K562 (cell line): ENCODE data around the gene FSTL4. TPM values are rescaled to one million over a fixed set of nuclear protein-coding genes. Genes with fewer than 3 reads are reported as not detected.

ENCODE experiments used
- ATAC-seq: fragments of 200-7000 bp; cut with Tn5 transposase; 3 replicates; pipeline ENCODE4 v1.9.1; 2020; ENCODE audit warnings: moderate library complexity
- BruUV-seq: library from RNA; stranded (reverse); fragments of 400-500 nt; replicated peaks from 2 replicates; lab custom pipeline; 2021; lab: Mats Ljungman, UMichigan
- CTCF ChIA-PET: fragments of 300-600 bp; formaldehyde crosslinking; extraction: SDS; loops from one replicate; lab custom pipeline; 2021; ENCODE audit warnings: low intra/inter-chr PET ratio; lab: Yijun Ruan, JAX
- POLR2A ChIA-PET: fragments of 300-600, 350-650 bp; sonication (Branson Sonifier 250); formaldehyde crosslinking; extraction: SDS; loops from one replicate; lab custom pipeline; 2021; ENCODE audit warnings: antibody characterized with exemption, inconsistent platforms; lab: Yijun Ruan, JAX
- DNase-seq, 4 experiments: peaks; one replicate each; pipeline versions ENCODE4 v3.0.0 to v3.0.0-alpha.2; 2011 to 2018; ENCODE audit warnings: low spot score in 3 of 4, mixed read lengths in 3 of 4; ENCODE audit errors: extremely low read depth in 1 of 4
- FAIRE-seq: peaks from 2 replicates; lab custom pipeline; 2011; peaks lifted over from hg19 to GRCh38; lab: Jason Lieb, UNC
- H2AFZ ChIP-seq: 2 replicates; pipeline ENCODE4 v1.6.0; 2011; ENCODE audit warnings: low read depth, low read length, control low read depth, inconsistent platforms
- H3K27ac ChIP-seq: fragments of 200-600 bp; 3 replicates; pipeline ENCODE4 v1.8.0; 2011; ENCODE audit warnings: low read depth, mild to moderate bottlenecking, control low read depth, inconsistent platforms, low read length, moderate library complexity, mixed read lengths; ENCODE audit errors: extremely low read depth
- H3K27me3 ChIP-seq, 2 experiments: fragments of 300-600 bp in 1 of 2; 2 replicates in 1 of 2; 3 replicates in 1 of 2; pipeline versions ENCODE4 v1.6.0 to v1.8.0; 2011; ENCODE audit warnings: inconsistent platforms in 2 of 2, low read length in 2 of 2, mild to moderate bottlenecking in 1 of 2, mixed read lengths in 1 of 2, moderate library complexity in 1 of 2; ENCODE audit not compliant: control insufficient read depth in 2 of 2, insufficient read depth in 2 of 2
- H3K36me3 ChIP-seq: fragments of 300-600 bp; 3 replicates; pipeline ENCODE4 v1.8.0; 2011; ENCODE audit warnings: mild to moderate bottlenecking, low read length, inconsistent platforms; ENCODE audit not compliant: control insufficient read depth, insufficient read depth
- H3K4me1 ChIP-seq, 2 experiments: fragments of 200-600 bp in 1 of 2; replicated peaks in 1 of 2; 2 replicates in 1 of 2; 3 replicates in 1 of 2; pipeline versions ENCODE4 v1.5.1 to v1.8.0; 2011; ENCODE audit warnings: inconsistent platforms in 2 of 2, low read length in 2 of 2, mild to moderate bottlenecking in 1 of 2, mixed read lengths in 1 of 2, moderate library complexity in 1 of 2; ENCODE audit not compliant: control insufficient read depth in 2 of 2, insufficient read depth in 2 of 2
- H3K4me2 ChIP-seq: 2 replicates; pipeline ENCODE4 v1.6.1; 2011; ENCODE audit warnings: low read length, control low read depth, inconsistent platforms, mixed read lengths; ENCODE audit not compliant: insufficient read depth
- H3K4me3 ChIP-seq: fragments of 200-600 bp; sonication (generic), shearing (Covaris generic); 2 replicates; pipeline ENCODE4 v1.5.1; 2016; ENCODE audit warnings: control low read depth, inconsistent platforms
- H3K79me2 ChIP-seq: fragments of 200-600 bp; 3 replicates; pipeline ENCODE4 v1.8.0; 2011; ENCODE audit warnings: low read length, inconsistent platforms; ENCODE audit not compliant: control insufficient read depth, insufficient read depth
- H3K9ac ChIP-seq, 2 experiments: 2 replicates each; pipeline versions ENCODE4 v1.6.0 to v1.6.1; 2011; ENCODE audit warnings: low read depth in 2 of 2, low read length in 2 of 2, control low read depth in 1 of 2, inconsistent platforms in 1 of 2, mild to moderate bottlenecking in 1 of 2, mixed read lengths in 1 of 2; ENCODE audit not compliant: insufficient read depth in 1 of 2
- H3K9me1 ChIP-seq: one replicate; pipeline ENCODE4 v1.6.0; 2011; ENCODE audit warnings: inconsistent platforms, mild to moderate bottlenecking, low read length, moderate library complexity; ENCODE audit not compliant: control insufficient read depth, insufficient read depth
- H3K9me3 ChIP-seq: replicated peaks from 2 replicates; pipeline ENCODE4 v1.5.1; 2011; ENCODE audit warnings: low read depth, low read length, inconsistent platforms; ENCODE audit not compliant: control insufficient read depth, insufficient read depth
- H4K20me1 ChIP-seq: replicated peaks from 2 replicates; pipeline ENCODE4 v1.6.1; 2011; ENCODE audit warnings: low read length, inconsistent platforms, mixed read lengths; ENCODE audit not compliant: control insufficient read depth, insufficient read depth
- CBX5 ChIP-seq: IDR thresholded peaks from 2 replicates; pipeline ENCODE4 v1.6.1; 2014; ENCODE audit warnings: low read depth, borderline replicate concordance
- EGR1 ChIP-seq: fragments of 450-650 bp; conservative IDR thresholded peaks from 2 replicates; pipeline ENCODE4 v1.6.1; 2017; ENCODE audit warnings: mild to moderate bottlenecking
- PHTF2 ChIP-seq: fragments of 250-450 bp; sonication (Bioruptor Pico); IDR thresholded peaks from 2 replicates; pipeline ENCODE4 v1.5.0; 2021; ENCODE audit warnings: mild to moderate bottlenecking
- PTBP1 ChIP-seq: fragments of 200-400 bp; formaldehyde crosslinking; IDR thresholded peaks from 2 replicates; pipeline ENCODE4 v1.6.1; 2017; ENCODE audit warnings: low read depth, low read length
- SIN3A ChIP-seq, 2 experiments: fragments of 150-350 bp in 1 of 2; IDR thresholded peaks; 2 replicates each; pipeline ENCODE4 v1.6.1; 2011 to 2016; ENCODE audit warnings: borderline replicate concordance in 2 of 2, low read depth in 2 of 2, low read length in 2 of 2, mild to moderate bottlenecking in 2 of 2, moderate library complexity in 2 of 2; ENCODE audit not compliant: control insufficient read depth in 1 of 2
- ZFP36 ChIP-seq: fragments of 150-350 bp; IDR thresholded peaks from 2 replicates; pipeline ENCODE4 v1.6.1; 2018; ENCODE audit warnings: low read length, low read depth; ENCODE audit not compliant: partially characterized antibody
- WGBS: fragments of 100-300 bp; shearing (Covaris generic); methylation state at CpG from one replicate; pipeline ENCODE4 v1.1.6; 2016; ENCODE audit warnings: low coverage, mixed read lengths; ENCODE audit not compliant: insufficient coverage; ENCODE audit errors: missing lambda C conversion rate; 5-methylcytosine and 5-hydroxymethylcytosine counted together
- in situ Hi-C: fragments of 300-500 bp; cut with MboI; formaldehyde crosslinking; loops from 4 replicates; pipeline ENCODE4 v1.15.0; 2018; ENCODE audit warnings: inconsistent platforms, mixed read lengths
- intact Hi-C: fragments of 100-400 bp; cut with micrococcal nuclease; formaldehyde crosslinking; loops from 2 replicates; pipeline ENCODE4 v1.14.2; 2022
- polyA plus RNA-seq, 8 experiments: library from polyadenylated mRNA; depleted of rRNA in 4 of 8; stranded (reverse) in 5 of 8; unstranded in 3 of 8; fragments of >200 nt; fragmentation: Nextera tagmentation in 2 of 8; fragmentation: Illumina TruSeq in 1 of 8; extraction: Ambion mirVana in 2 of 8; extraction: Trizol in 1 of 8; gene quantifications; 2 replicates each; pipeline versions ENCODE4 v1.2.1 to v1.2.3, GENCODE V29; 2011 to 2014; ENCODE audit warnings: inconsistent platforms in 1 of 8, missing spikeins in 1 of 8
- total RNA-seq, 7 experiments: library from RNA; depleted of rRNA in 6 of 7; stranded (reverse); fragments of >200 nt in 6 of 7; fragmentation: Illumina TruSeq in 2 of 7; extraction: Trizol in 2 of 7; gene quantifications; 2 replicates each; pipeline versions ENCODE4 v1.2.1 to v1.2.3, GENCODE V29; 2011 to 2021; ENCODE audit warnings: low replicate concordance in 1 of 7

The FSTL4 gene
- total and polyA plus RNA-seq, 9 of the 15 experiments (the other 6 are each of a cell fraction or from before 2014, with no cell fraction given), result 0.08 to 0.18 (median 0.10) TPM; not detected in 5

GRCh38 chr5:133427121-133427777 is 185.1 kb downstream of the FSTL4 start:
- H2AFZ ChIP-seq, result no peak overlapping the region
- BruUV-seq, result no TSS peak
- peaks cover 0 to 6% of the 10 kb centered on the region in 2 experiments; a peak in 2 of 5 replicates for H3K4me1 ChIP-seq
- in situ Hi-C loops (loop anchor here (10.0 kb wide), 1 partner anchor 518 kb away; no protein-coding TSS in a partner anchor), intact Hi-C loops (no loop called here)
- no peak for ATAC-seq
- WGBS, result under 1% methylated on average over 11 of the region's 11 CpGs
- H3K79me2 ChIP-seq, result no peaks in the 10 kb centered on the region
- H4K20me1 ChIP-seq, result peaks cover 13% of the 10 kb centered on the region
- peaks cover 9 to 45% of the 10 kb centered on the region in 2 experiments; a peak in 4 of 5 replicates for H3K27me3 ChIP-seq
- H3K36me3 ChIP-seq, result no peaks in the 10 kb centered on the region
- no peak overlapping the region for H3K4me2 ChIP-seq
- DNase-seq, result peak in 1 of 4 experiments; percentile 2
- ChIA-PET POLR2A (interaction anchor here (0.6 kb wide), 1 partner anchor 58 kb away, joined by 4 read pairs; no protein-coding TSS in a partner anchor), CTCF (no interaction called here)
- no peak overlapping the region for H3K27ac ChIP-seq
- no peak for FAIRE-seq
- no peaks in the 10 kb centered on the region; the same call in 1 of the 2 replicates for H3K9me3 ChIP-seq
- H3K4me3 ChIP-seq, result no peak overlapping the region
- TF ChIP-seq CBX5, result no peak
- no peak for TF ChIP-seq SIN3A (IDR thresholded peaks at IDR 0.05; ENCODE audit: borderline replicate concordance in 2 of 2, control insufficient read depth in 1 of 2, low read depth in 2 of 2, low read length in 2 of 2)
- peak; percentile 48 for TF ChIP-seq ZFP36
- no peak for TF ChIP-seq PHTF2 (CRISPR knock-in tag)
- no peak for TF ChIP-seq PTBP1
- TF ChIP-seq EGR1, result peak; percentile 63
- H3K9me1 ChIP-seq, result peaks cover 3% of the 10 kb centered on the region
- H3K9ac ChIP-seq, result no peak overlapping the region
